SU-DHL-6 (cell line): ENCODE measurements around the gene GRIK2.

ENCODE experiments used
- CTCF ChIP-seq: fragments of 200-600 bp; sonication (generic); IDR thresholded peaks from one replicate; pipeline ENCODE4 v1.5.1; 2017; ENCODE audit warnings: antibody characterized with exemption, mild to moderate bottlenecking, low read length, moderate library complexity; ENCODE audit not compliant: insufficient read depth, poor library complexity, severe bottlenecking
- EZH2phosphoT487 ChIP-seq: fragments of 200-600 bp; sonication (generic), shearing (Covaris generic); conservative IDR thresholded peaks from 2 replicates; pipeline ENCODE4 v1.6.1; 2018; ENCODE audit warnings: mild to moderate bottlenecking, antibody characterized with exemption, low read length, moderate library complexity, mixed read lengths

- TF ChIP-seq EZH2phosphoT487 (no peak), CTCF (no peak)
Measured at GRCh38 chr6:101417900-101418299, 24.4 kb downstream of the GRIK2 start.
